ENCODE measurements around the gene ATAD3A. TPM values are rescaled to one million over a fixed set of nuclear protein-coding genes. Genes with fewer than 3 reads are reported as not detected.
"Not testable (repeated sequence)": the region's sequence is repeated elsewhere in the genome, so short reads cannot be mapped to it uniquely, and the experiment has no call there.

The ATAD3A gene
- polyA plus RNA-seq, 1 donor from 2014 or later = 30.3 TPM

- H3K27ac ChIP-seq (ENCODE audit: low read length); H3K4me2 ChIP-seq (ENCODE audit: low read length); H3K36me3 ChIP-seq (ENCODE audit: insufficient read depth, low read length); H4K20me1 ChIP-seq (ENCODE audit: insufficient read depth); H3F3A ChIP-seq (ENCODE audit: insufficient read depth, low read length, poor library complexity, severe bottlenecking); H3K9ac ChIP-seq (ENCODE audit: low read length); H3K79me2 ChIP-seq (replicated peaks; ENCODE audit: insufficient read depth, low read length); H3K9me2 ChIP-seq (ENCODE audit: insufficient read depth, low read length); H3K9me3 ChIP-seq (ENCODE audit: low read length); H2AFZ ChIP-seq (ENCODE audit: low read depth, low read length); H3K4me3 ChIP-seq (ENCODE audit: low read length); H3K27me3 ChIP-seq (ENCODE audit: insufficient read depth, low read depth, low read length): not testable (repeated sequence)
- peak; percentile 19 for TF ChIP-seq SMC3 (conservative IDR thresholded peaks at IDR 0.05; ENCODE audit: poor library complexity)
Observed at GRCh38 chr1:1505366-1505798, 6.6 kb upstream of the ATAD3A start.

GRCh38 chr1:1505801-1506200 is 6.2 kb upstream of the ATAD3A start:
- not testable (repeated sequence) for H3K4me2 ChIP-seq (ENCODE audit: low read length); H3K4me3 ChIP-seq (ENCODE audit: low read length); H3K9me3 ChIP-seq (ENCODE audit: low read length); H4K20me1 ChIP-seq (ENCODE audit: insufficient read depth); H3K9me2 ChIP-seq (ENCODE audit: insufficient read depth, low read length); H3K27ac ChIP-seq (ENCODE audit: low read length); H3K9ac ChIP-seq (ENCODE audit: low read length); H2AFZ ChIP-seq (ENCODE audit: low read depth, low read length); H3K27me3 ChIP-seq (ENCODE audit: insufficient read depth, low read depth, low read length); H3F3A ChIP-seq (ENCODE audit: insufficient read depth, low read length, poor library complexity, severe bottlenecking); H3K79me2 ChIP-seq (replicated peaks; ENCODE audit: insufficient read depth, low read length); H3K36me3 ChIP-seq (ENCODE audit: insufficient read depth, low read length)

GRCh38 chr1:1507305-1507704 is 4.7 kb upstream of the ATAD3A start:
- TF ChIP-seq POLR2AphosphoS5 (IDR thresholded peaks at IDR 0.05) (no peak), TAF1 (IDR thresholded peaks at IDR 0.05; ENCODE audit: low read depth) (no peak), EP300 (conservative IDR thresholded peaks at IDR 0.05; ENCODE audit: poor library complexity, severe bottlenecking) (no peak), REST (IDR thresholded peaks at IDR 0.05; ENCODE audit: borderline replicate concordance) (no peak), SMC3 (conservative IDR thresholded peaks at IDR 0.05; ENCODE audit: poor library complexity) (no peak), EZH2 (IDR thresholded peaks at IDR 0.05; ENCODE audit: borderline replicate concordance, insufficient read depth, low read length, poor library complexity, severe bottlenecking) (no peak), RAD21 (conservative IDR thresholded peaks at IDR 0.05) (no peak), MXI1 (conservative IDR thresholded peaks at IDR 0.05; ENCODE audit: poor library complexity, severe bottlenecking) (no peak), CTCF (IDR thresholded peaks at IDR 0.05; ENCODE audit: poor library complexity, severe bottlenecking) (no peak)
- no peaks in the 10 kb centered on the region for H3K9me2 ChIP-seq (ENCODE audit: insufficient read depth, low read length)
- no peaks in the 10 kb centered on the region for H3K27me3 ChIP-seq (ENCODE audit: insufficient read depth, low read depth, low read length)
- no peak overlapping the region for H3K27ac ChIP-seq (ENCODE audit: low read length)
- H4K20me1 ChIP-seq (ENCODE audit: insufficient read depth) = no peaks in the 10 kb centered on the region
- no peak overlapping the region for H3K9ac ChIP-seq (ENCODE audit: low read length)
- no peak overlapping the region for H3K4me3 ChIP-seq (ENCODE audit: low read length)
- no peaks in the 10 kb centered on the region for H3K36me3 ChIP-seq (ENCODE audit: insufficient read depth, low read length)
- H3K4me2 ChIP-seq (ENCODE audit: low read length) = no peak overlapping the region
- no peaks in the 10 kb centered on the region for H3K79me2 ChIP-seq (replicated peaks; ENCODE audit: insufficient read depth, low read length)
- H3F3A ChIP-seq (ENCODE audit: insufficient read depth, low read length, poor library complexity, severe bottlenecking) = no peaks in the 10 kb centered on the region
- no peak overlapping the region for H2AFZ ChIP-seq (ENCODE audit: low read depth, low read length)
- no peaks in the 10 kb centered on the region for H3K9me3 ChIP-seq (ENCODE audit: low read length)

- H3K79me2 ChIP-seq (replicated peaks; ENCODE audit: insufficient read depth, low read length); H4K20me1 ChIP-seq (ENCODE audit: insufficient read depth); H3F3A ChIP-seq (ENCODE audit: insufficient read depth, low read length, poor library complexity, severe bottlenecking); H3K9me3 ChIP-seq (ENCODE audit: low read length); H3K4me2 ChIP-seq (ENCODE audit: low read length); H3K4me3 ChIP-seq (ENCODE audit: low read length); H3K9ac ChIP-seq (ENCODE audit: low read length); H2AFZ ChIP-seq (ENCODE audit: low read depth, low read length); H3K9me2 ChIP-seq (ENCODE audit: insufficient read depth, low read length); H3K36me3 ChIP-seq (ENCODE audit: insufficient read depth, low read length); H3K27ac ChIP-seq (ENCODE audit: low read length); H3K27me3 ChIP-seq (ENCODE audit: insufficient read depth, low read depth, low read length): not testable (repeated sequence)
Observed at GRCh38 chr1:1508775-1509464, 3.0 kb upstream of the ATAD3A start.

- not testable (repeated sequence) for H3K4me2 ChIP-seq (ENCODE audit: low read length); H3K9me3 ChIP-seq (ENCODE audit: low read length); H3K36me3 ChIP-seq (ENCODE audit: insufficient read depth, low read length); H3K27me3 ChIP-seq (ENCODE audit: insufficient read depth, low read depth, low read length); H3K4me3 ChIP-seq (ENCODE audit: low read length); H3K27ac ChIP-seq (ENCODE audit: low read length); H3K79me2 ChIP-seq (replicated peaks; ENCODE audit: insufficient read depth, low read length); H2AFZ ChIP-seq (ENCODE audit: low read depth, low read length); H3K9me2 ChIP-seq (ENCODE audit: insufficient read depth, low read length); H3F3A ChIP-seq (ENCODE audit: insufficient read depth, low read length, poor library complexity, severe bottlenecking); H4K20me1 ChIP-seq (ENCODE audit: insufficient read depth); H3K9ac ChIP-seq (ENCODE audit: low read length)
Observed at GRCh38 chr1:1509465-1509850, 2.5 kb upstream of the ATAD3A start.
